A673 (cell line): ENCODE measurements around the gene PLLP. TPM values are rescaled to one million over a fixed set of nuclear protein-coding genes. Genes with fewer than 3 reads are reported as not detected.

Experiments used
- BruUV-seq: library from RNA; stranded (reverse); fragments of 400-500 nt; replicated peaks from 2 replicates; lab custom pipeline; 2021; lab: Mats Ljungman, UMichigan
- CTCF ChIA-PET: fragments of 300-600 bp; sonication (Branson Sonifier 250); formaldehyde crosslinking; loops from one replicate; lab custom pipeline; 2022; ENCODE audit warnings: antibody characterized with exemption; lab: Charles Lee
- POLR2A ChIA-PET: fragments of 300-600 bp; sonication (Branson Sonifier 250); formaldehyde crosslinking; loops from one replicate; lab custom pipeline; 2022; ENCODE audit warnings: antibody characterized with exemption; ENCODE audit not compliant: low non-redundant PET; lab: Charles Lee
- DNase-seq: peaks from one replicate; pipeline ENCODE4 v3.0.0-alpha.2; 2015; ENCODE audit warnings: low spot score
- H3K27ac ChIP-seq: fragments of 200-600 bp; sonication (generic); 2 replicates; pipeline ENCODE4 v1.5.1; 2016; ENCODE audit warnings: mixed run types, low read depth, mild to moderate bottlenecking, mixed read lengths, antibody characterized with exemption, low read length; ENCODE audit not compliant: poor library complexity, severe bottlenecking
- H3K27me3 ChIP-seq: fragments of 200-600 bp; sonication (generic); replicated peaks from 2 replicates; pipeline ENCODE4 v1.6.1; 2017; ENCODE audit warnings: mixed run types, low read depth, mild to moderate bottlenecking, mixed read lengths, antibody characterized with exemption, low read length; ENCODE audit not compliant: insufficient read depth, poor library complexity
- H3K36me3 ChIP-seq: fragments of 200-600 bp; sonication (generic); 2 replicates; pipeline ENCODE4 v1.6.1; 2016; ENCODE audit warnings: mixed run types, mild to moderate bottlenecking, mixed read lengths, antibody characterized with exemption, low read length; ENCODE audit not compliant: insufficient read depth, poor library complexity, severe bottlenecking
- H3K4me1 ChIP-seq: fragments of 200-600 bp; sonication (generic); 2 replicates; pipeline ENCODE4 v1.6.1; 2017; ENCODE audit warnings: mixed run types, mild to moderate bottlenecking, mixed read lengths, antibody characterized with exemption, low read length; ENCODE audit not compliant: insufficient read depth, poor library complexity, severe bottlenecking
- H3K4me3 ChIP-seq: fragments of 200-600 bp; sonication (generic); 2 replicates; pipeline ENCODE4 v1.5.1; 2016; ENCODE audit warnings: low read depth, mixed run types, mild to moderate bottlenecking, mixed read lengths, low read length; ENCODE audit not compliant: poor library complexity, severe bottlenecking
- H3K9me3 ChIP-seq: fragments of 200-600 bp; sonication (generic); 2 replicates; pipeline ENCODE4 v1.6.1; 2016; ENCODE audit warnings: mixed run types, low read depth, mild to moderate bottlenecking, mixed read lengths, antibody characterized with exemption, low read length; ENCODE audit not compliant: poor library complexity, severe bottlenecking
- CTCF ChIP-seq: fragments of 300-800, 200-600 bp; sonication (generic); conservative IDR thresholded peaks from 2 replicates; pipeline ENCODE4 v1.5.1; 2017; ENCODE audit warnings: low read depth, mild to moderate bottlenecking, antibody characterized with exemption, low read length, moderate library complexity, mixed read lengths
- EZH2 ChIP-seq: fragments of 200-600 bp; sonication (generic); IDR thresholded peaks from 2 replicates; pipeline ENCODE4 v1.6.1; 2017; ENCODE audit warnings: borderline replicate concordance, low read depth, mild to moderate bottlenecking, mixed read lengths, antibody characterized with exemption, low read length; ENCODE audit not compliant: poor library complexity, severe bottlenecking
- intact Hi-C: fragments of 100-400 bp; cut with micrococcal nuclease; formaldehyde crosslinking; loops from one replicate; pipeline ENCODE4 v1.10.0; 2022; ENCODE audit not compliant: unreplicated experiment
- total RNA-seq: library from RNA; stranded (reverse); gene quantifications from 2 replicates; pipeline ENCODE4 v1.2.3, GENCODE V29; 2021

PLLP gene
- total RNA-seq, 1 experiment from 2014 or later = 1.1 TPM

- POLR2A ChIA-PET = no interaction called here
- Histone ChIP-seq H3K27me3 (no peaks in the 10 kb centered on the region), H3K27ac (no peak overlapping the region), H3K9me3 (no peaks in the 10 kb centered on the region), H3K4me1 (no peaks in the 10 kb centered on the region), H3K36me3 (peaks cover 35% of the 10 kb centered on the region), H3K4me3 (no peak overlapping the region)
- intact Hi-C loops = no loop called here
- no TSS peak for BruUV-seq
- no peak for DNase-seq
- CTCF ChIA-PET = no interaction called here
- TF ChIP-seq CTCF = no peak
- no peak for TF ChIP-seq EZH2
Observed at GRCh38 chr16:57251352-57251751, 33.1 kb downstream of the PLLP start.

GRCh38 chr16:57245472-57246113, 38.9 kb downstream of the PLLP start:
- no peak for DNase-seq
- no TSS peak for BruUV-seq
- intact Hi-C loops = no loop called here
- ChIA-PET CTCF (no interaction called here), POLR2A (no interaction called here)
- no peak for TF ChIP-seq CTCF
- Histone ChIP-seq H3K4me3 (peak overlapping the region; percentile 72), H3K27ac (peak overlapping the region; percentile 70), H3K9me3 (no peaks in the 10 kb centered on the region), H3K36me3 (peaks cover 19% of the 10 kb centered on the region), H3K27me3 (no peaks in the 10 kb centered on the region), H3K4me1 (peaks cover 6% of the 10 kb centered on the region)

- Histone ChIP-seq H3K4me1 (peaks cover 6% of the 10 kb centered on the region), H3K27ac (peak within 1 kb of the TSS; percentile 70), H3K36me3 (peaks cover 14% of the 10 kb centered on the region), H3K27me3 (no peaks in the 10 kb centered on the region), H3K4me3 (peak within 1 kb of the TSS; percentile 72), H3K9me3 (no peaks in the 10 kb centered on the region)
- intact Hi-C loops = no loop called here
- CTCF ChIA-PET = no interaction called here
- BruUV-seq = no TSS peak
- DNase-seq = peak; percentile 99
- TF ChIP-seq CTCF (peak; percentile 39), EZH2 (no peak)
- POLR2A ChIA-PET = no interaction called here
Observed at GRCh38 chr16:57244767-57245471, 39.6 kb downstream of the PLLP start, which contains the start of gene ARL2BP. Gene ARL2BP (plus strand): TSS chr16:57245259. CDS start chr16:57245368, 109 bp downstream.
